GM18868 (cell line): ENCODE measurements around the gene C1orf141.
"Not testable (repeated sequence)": the region's sequence is repeated elsewhere in the genome, so short reads cannot be mapped to it uniquely, and the experiment has no call there.

Source experiments
- ATAC-seq: cut with Tn5 transposase; IDR thresholded peaks from one replicate; pipeline ENCODE4 v1.9.1; 2021; ENCODE audit warnings: mild to moderate bottlenecking, moderate library complexity; ENCODE audit not compliant: unreplicated experiment

The C1orf141 gene

DNA sequence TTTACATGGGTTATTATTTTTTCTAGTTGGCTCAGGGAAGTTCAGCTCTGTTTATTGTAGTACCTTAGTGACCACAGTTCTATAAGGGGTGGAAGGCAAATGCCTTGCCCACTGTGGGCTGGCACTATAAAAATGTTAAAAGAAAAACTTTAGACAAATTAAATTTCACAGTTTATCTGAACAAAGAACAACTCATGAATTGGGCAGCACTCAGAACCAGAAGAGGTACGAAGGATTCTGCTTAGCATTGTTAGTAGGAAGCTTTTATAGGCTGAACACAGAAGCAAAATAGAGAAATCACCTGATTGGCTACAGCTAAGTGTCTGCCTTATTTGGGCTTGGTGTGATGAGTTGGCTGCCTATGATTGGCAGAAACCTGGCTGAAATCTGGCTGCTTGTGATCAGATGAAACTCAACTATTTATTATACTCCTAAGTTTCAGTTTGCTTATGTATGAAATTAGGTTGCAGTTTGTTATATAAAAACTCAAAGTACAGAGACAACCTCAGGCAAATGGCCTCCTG, 45.0 kb downstream of the C1orf141 start:
- no peak for ATAC-seq

DNA sequence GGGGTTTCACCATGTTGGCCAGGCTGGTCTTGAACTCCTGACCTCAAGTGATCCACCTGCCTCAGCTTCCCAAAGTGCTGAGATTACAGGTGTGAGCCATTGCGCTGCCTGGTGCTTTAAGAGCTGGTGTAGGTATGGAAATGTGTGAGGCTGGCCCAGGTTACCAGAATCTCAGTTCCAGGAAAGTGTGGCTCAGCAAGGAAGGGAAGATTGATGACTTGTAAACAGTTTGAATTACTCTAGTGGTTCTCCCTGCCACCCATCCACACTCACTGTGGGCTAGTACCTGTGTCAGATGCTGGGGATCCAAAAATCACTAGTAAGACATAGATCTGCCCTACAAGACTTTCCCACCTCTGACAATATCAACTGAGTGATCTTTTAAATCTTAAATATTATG, 46.3 kb downstream of the C1orf141 start:
- no peak for ATAC-seq

DNA sequence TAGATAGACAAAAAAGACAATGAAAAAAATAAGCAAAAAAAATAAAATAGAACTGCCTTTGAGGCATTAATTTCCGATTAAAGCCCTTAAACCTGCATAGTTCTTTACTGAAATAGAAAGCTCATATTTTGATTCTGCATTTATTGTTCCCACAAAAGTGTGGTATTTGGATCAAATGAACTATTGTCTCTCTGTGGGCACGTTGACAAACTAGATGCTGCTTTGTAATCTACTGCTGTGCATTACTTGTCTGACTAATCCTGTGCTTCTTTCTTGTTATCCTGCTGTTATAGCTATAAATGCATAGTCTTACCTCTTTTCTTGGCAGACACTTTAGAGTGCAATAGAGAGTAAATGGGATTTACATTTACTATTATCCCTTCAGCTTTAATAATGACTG, 49.4 kb downstream of the C1orf141 start:
- no peak for ATAC-seq

DNA sequence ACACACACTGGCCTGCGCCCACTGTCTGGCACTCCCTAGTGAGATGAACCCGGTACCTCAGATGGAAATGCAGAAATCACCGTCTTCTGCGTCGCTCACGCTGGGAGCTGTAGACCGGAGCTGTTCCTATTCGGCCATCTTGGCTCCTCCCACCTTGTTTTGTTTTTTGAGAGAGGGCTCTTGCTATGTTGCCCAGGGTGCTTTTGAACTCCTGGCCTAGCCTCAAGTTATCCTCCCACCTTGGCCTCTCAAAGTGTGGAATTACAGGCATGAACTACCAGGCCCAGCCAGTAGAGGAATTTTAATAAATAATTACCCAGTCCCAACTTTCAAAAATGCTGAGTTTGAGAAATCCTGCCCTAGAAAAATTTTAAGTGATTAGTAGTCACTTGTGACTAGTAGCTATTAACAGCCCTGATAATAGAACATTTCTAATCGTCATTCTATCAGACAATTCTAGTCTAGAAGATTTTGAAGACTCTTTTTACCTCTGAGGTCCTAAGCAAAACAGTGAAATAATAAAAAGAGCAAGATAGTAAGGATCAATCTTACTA, 49.9 kb downstream of the C1orf141 start:
- ATAC-seq: no peak

DNA sequence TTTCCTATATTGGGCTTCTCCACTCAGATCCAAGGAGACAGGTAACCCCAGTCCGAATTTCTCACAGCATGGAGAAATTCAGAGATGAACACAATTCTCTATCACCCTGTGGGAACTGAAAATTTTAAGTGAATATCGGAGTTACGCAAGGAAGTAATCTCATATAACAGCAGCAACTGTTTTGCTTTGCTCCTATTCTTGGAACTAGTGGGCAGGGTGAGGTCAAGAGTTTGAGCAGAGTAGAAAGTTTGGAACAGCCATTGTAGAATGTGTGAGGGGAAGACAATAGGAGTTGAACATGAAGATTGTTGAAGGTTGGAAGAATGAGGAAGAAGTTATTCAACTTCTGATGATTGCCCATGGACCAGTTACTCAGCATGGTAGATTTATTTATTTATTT, 56.5 kb downstream of the C1orf141 start:
- ATAC-seq: no peak

DNA sequence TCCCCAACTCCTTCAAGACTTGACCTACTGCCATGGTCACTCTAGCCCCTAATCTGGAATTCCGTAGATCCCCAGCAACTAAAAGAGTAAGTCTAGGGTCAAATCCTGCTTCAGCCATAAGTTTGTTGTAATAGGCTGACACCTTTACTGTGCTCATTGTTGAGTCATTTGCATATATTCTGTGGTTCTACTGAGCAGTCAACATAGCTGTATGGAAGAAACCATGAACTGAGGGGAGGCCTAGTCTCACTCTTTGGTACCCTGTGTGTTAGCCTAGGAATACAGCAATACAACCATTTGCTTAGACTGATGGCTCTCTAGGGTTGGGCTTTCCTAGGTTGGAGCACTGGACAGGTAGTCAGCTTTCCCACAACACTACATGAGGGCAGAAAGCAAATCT, 57.2 kb downstream of the C1orf141 start:
- ATAC-seq: no peak

DNA sequence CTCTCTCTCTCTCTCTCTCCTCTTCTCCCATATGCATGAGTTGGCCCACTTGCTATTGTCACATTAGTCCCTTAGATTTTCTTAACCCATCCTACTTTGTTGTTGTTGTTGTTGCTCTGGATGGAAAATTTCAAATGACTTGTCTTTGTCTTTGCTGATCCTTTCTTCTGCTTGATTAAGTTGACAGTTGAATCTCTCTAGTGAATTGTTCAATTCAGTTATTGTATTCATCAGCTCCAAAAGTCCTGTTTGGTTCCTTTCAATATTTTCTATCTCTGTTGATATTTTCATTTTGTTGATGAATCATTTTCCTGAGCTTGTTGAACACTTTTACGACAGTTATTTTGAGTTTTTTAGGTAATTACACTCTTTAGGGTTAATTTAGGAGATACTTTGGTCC, 62.0 kb downstream of the C1orf141 start:
- no peak for ATAC-seq

DNA sequence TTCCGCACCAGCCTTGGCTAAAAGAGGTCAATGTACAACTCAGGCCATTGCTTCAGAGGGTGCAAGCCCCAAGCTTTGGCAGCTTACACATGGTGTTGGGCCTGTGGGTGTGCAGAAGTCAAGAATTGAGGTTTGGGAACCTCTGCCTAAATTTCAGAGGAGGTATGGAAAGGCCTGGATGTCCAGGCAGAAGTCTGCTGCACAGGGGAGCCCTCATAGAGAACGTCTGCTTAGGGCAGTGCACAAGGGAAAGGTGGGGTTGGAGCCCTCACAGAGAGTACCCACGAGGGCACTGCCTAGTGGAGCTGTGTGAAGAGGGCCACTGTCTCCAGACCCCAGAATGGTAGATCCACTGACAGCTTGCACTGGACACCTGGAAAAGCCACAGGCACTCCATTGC, 67.1 kb downstream of the C1orf141 start:
- ATAC-seq: not testable (repeated sequence)

DNA sequence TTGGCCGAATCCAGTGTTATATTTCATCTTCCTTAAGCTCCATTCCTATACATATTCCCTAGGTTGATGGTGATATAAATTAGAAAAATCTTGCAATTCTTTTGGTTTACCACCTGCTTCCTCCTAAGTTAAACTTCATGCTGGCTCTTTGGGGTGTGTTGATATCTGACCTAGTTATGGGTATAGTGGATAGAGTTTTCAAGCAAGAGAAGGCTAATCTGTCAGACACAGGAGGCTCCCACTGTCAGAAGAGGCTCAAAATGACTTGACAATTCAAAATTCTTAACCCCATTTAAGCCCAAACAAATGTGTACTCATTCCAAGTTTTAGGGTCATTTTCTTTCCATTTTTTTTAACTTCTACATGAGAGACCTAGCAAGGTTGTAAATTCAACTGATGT, 72.4 kb downstream of the C1orf141 start:
- ATAC-seq: no peak

DNA sequence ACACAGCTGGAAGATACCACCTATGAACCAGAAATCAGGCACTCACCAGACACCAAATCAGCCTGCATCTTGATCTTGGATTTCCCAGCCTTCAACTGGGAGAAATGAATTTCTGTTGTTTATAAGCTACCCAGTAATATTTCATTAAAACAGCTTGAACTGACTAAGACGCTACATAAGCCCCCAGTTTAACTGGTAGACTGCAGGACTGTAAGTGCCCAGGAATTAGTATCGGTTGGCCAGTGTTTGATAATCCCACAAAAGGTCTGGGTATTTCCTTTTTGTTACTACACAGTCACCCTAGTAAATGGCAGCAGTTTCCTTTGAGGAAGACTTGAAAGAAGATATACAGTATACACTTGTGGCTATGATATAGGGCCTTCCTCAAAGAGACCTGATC, 73.5 kb downstream of the C1orf141 start:
- ATAC-seq: no peak

DNA sequence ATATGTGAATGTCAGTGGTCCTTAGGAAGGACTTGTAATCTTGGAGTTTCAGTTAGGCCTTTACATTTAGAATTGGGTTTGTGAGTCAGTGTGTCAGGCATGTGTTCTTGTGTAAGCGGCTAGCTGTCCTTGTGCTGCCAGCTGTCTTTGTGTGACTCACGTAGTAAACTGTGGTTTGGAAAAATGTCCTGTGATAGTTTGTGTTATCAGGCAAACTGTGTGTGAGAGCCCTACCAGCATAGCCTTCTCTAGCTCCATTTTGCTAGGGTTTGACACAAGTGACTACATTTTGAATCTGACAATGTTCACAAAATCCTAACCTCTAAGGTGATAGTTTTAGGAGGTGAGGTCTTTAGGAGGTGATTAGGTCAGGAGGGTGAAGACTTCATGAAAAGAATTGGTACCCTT, 74.0 kb downstream of the C1orf141 start:
- ATAC-seq: no peak

DNA sequence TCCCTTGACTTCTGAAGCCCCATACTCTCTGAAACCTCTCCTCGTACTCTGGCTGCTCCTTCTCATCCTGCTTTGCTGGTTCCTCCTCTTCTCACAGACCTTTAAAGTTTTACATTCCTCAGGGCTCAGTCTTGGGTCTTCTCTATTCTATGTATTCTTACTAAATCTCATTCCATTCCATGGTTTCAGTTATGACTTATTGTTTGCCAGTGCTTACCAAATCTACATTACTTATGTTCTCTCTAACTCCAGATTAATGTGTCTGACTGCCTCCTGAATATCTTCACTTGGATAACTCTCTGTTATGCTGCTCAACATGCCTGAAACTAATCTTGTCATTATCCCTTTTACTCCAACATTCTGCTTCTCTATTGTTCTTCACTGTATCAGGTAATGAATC, 75.4 kb downstream of the C1orf141 start:
- no peak for ATAC-seq

DNA sequence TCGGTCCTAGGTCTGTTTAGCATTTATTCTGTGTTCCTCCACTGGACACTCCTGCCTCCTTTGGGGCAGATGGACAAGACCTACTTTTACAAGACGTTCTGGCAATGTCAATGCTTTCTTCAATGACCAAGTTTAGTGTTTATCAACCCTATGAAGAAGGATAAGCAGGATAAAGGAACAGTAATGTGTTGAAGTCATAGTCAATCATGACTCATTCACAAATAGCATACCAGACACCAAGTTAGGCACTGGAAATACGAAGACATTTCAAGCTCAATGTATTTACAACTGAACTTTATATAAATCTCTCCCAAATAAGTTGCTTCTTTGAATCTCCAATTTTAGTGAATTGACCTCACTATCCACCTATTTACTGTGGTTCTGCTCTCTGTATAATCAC, 76.0 kb downstream of the C1orf141 start:
- ATAC-seq: no peak

DNA sequence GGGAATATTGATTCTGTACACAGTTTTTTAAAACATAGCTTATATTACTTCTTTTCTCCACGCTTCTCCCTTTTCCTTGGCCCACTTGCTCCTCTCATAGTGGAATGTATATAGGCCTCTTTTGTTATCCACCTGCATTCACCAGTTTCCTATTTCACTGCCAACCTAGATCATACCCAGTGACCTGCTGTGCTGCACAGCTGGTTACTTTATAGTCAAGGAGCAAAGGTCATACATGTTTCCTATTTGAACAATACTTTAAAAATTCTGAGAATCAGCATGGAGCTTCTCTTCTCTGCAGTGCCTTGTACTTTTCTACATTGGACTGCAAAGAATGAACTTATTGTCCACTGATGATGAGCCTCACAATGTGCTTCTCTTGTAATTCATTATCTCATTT, 76.5 kb downstream of the C1orf141 start:
- ATAC-seq: no peak

DNA sequence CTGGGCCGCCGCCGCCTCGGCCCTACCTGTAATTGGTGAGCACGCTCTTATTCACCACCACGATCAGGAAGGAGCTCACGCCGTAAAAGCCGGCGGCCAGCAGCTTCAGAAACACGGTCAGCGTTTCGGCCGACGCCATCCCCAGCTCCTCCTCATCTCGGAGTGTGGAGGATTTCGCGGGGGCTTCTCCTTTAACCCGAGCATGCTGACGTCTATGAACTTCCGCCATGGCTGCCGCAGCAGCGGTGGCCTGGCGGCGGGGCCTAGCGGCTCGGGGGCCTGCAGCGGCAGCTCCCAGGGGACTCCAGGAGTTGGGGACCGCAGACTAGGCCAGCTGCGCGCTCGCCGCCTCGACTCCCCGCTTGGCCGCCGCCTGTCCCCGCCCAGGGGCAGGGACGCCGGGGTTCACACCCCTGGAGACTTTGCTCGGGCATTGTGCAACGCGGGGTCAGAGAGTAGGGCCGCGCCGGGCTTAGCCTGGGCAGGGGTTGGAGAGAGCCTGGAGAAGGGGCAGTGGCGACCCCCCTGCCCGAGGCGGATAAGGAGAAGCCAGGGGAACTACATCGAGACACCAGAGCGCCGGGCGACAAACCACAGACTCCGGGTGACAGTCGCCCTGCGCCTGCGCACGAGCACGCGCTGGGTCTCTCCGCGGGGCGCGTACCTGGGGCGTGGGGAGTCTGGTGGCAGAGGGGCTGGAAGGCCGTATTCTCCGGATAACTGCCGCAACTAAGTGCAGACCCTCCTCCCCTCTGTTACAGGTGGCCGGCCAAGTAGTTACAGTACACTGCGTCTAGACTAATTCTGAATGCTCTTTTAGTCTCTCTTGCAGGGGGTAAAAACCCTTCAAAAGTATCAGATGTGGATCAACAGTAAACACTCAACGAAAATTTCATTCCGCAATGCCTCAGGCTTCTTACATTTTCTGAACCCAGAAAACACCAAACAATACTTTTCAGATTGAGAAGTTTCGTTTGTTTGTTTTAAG, 80.7 kb downstream of the C1orf141 start, which contains the start of gene SLC35D1:
Gene SLC35D1 (minus strand): TSS at position 364 of the 988 bp plus-strand sequence. CDS start 135 bp downstream, at position 229.
- peak; percentile 76 for ATAC-seq

DNA sequence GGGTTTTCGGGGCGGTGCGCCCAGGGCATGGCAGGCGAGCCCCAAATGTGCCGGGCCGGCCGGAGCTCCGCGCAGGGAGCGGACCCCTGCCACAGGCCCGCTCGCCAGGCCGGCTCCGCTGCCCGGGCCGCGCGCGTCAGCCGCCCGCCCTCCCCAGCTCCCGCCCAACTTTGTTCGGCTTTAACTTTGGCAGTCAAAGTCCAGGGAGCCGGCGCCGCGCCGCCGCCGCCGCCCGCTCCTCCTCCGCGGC, 81.3 kb downstream of the C1orf141 start:
- peak; percentile 37 for ATAC-seq

DNA sequence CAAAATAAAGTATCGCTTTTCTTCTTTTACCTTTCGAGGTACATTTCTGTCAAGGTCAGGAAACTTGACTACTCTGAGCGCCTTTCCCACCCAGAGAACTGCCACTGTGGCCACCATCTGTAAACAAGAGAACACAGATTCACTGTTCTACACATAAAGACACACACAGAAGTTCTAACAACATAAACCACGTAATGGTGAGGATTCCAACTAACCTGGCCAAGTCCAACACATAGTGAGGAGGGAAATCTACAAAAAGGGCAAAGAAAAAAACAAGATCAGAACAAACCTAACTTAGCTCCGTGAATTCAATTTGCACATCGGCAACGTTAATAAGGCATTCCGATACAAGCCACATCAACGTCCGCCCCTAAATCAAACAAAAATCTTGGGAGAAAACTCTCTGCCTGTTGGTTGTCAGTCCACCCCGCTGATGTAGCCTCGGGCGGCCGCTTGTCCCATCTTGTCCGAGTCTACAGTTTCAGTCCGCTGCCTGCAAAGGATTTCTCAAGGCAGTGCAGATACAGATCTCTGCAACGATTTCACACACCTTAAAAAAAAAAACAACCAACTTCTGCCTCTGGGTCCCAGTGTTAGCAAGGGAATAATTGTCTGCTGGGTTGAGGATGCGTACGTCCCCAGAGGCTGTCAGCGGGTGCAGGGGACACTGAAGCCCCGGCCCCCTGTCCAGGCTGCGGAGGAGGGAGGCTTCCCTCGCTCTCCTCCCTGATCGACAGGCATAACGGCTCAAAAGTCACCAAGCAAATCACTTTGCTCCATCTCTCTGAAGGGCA, 81.8 kb downstream of the C1orf141 start:
- ATAC-seq: no peak

DNA sequence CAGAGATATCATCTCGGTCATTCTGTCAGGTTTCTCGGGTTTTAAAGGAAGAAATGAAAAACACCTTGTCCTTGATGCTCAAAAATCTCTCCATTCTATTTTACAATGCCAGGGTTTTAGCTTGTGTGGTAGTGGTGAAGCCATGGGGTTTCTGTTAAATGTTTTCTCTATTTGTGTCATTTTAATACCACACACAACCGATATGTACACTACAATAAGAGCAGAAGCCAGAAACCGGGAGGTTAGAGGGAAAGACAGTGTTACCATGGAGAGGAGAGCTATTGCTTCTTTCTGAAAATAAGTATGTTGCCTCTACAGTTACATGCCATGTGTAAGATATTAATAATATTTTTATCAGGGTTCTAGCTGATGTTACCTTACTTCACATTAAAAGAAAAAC, 83.6 kb downstream of the C1orf141 start:
- ATAC-seq: no peak

DNA sequence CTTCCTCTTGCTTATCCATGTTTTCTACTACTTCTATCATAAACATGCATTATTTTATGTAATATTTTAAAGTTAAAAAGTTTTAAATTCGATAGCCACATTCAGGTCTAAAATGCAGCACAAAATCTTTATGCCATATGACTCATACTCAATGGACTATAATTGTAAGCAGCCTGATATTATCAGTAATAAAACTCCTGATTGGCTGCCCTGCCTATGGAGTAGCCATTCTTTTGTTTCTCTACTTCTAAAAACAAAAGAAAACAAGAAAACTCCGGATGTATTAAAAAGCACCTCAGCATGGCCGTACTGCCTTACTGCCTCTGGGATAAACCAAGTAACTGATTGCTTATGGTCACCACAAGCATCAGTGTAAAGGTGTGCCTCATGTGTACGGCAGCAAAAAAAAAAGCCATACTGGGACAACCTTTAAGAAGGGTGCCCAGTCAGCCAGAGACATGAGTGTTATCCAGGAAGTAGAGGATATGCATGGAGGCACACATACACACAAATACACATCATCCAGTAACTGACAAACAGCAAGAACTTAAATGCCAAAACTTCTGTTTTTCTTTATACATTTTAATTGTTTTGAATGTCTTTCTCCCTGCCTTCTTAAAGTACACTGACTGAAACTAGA, 90.0 kb downstream of the C1orf141 start:
- ATAC-seq: peak; percentile 58

DNA sequence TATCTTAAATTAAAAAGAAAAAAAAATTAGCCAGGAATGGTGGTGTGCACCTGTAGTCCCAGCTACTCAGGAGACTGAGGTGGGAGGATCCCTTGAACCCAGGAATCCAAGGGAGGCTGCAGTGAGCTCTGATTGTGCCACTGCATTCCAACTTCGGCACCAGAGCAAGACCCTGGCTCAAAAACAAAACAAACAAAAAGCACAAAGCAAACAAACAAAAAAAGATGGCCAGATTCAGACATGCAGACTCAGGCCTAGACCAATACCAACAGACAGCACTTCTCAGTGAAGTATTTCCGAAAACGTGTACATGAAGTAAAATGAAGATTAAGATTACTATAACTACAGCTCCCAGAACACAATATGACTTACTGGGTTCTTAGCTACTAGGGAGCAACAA, 91.4 kb downstream of the C1orf141 start:
- ATAC-seq: no peak
